Germinal center (tissue), 1 donor: Measurements from ENCODE around the gene ENOSF1.
"Not testable (repeated sequence)": the region's sequence is repeated elsewhere in the genome, so short reads cannot be mapped to it uniquely, and the experiment has no call there.

Experiments used
- DNase-seq: peaks from one replicate; pipeline ENCODE4 v3.0.0; 2012; ENCODE audit warnings: mixed read lengths, low spot score

ENOSF1 gene, protein sequence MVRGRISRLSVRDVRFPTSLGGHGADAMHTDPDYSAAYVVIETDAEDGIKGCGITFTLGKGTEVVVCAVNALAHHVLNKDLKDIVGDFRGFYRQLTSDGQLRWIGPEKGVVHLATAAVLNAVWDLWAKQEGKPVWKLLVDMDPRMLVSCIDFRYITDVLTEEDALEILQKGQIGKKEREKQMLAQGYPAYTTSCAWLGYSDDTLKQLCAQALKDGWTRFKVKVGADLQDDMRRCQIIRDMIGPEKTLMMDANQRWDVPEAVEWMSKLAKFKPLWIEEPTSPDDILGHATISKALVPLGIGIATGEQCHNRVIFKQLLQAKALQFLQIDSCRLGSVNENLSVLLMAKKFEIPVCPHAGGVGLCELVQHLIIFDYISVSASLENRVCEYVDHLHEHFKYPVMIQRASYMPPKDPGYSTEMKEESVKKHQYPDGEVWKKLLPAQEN

GRCh38 chr18:712401-713134, at the start of gene ENOSF1:
ENOSF1 (minus strand) TSS chr18:712630; CDS start chr18:712587, 43 bp downstream.
- peak; percentile 90 for DNase-seq

GRCh38 chr18:759864-760263, 47.4 kb upstream of the ENOSF1 start:
- not testable (repeated sequence) for DNase-seq

GRCh38 chr18:755506-755905, 43.1 kb upstream of the ENOSF1 start:
- no peak for DNase-seq

- no peak for DNase-seq
These were observed 42.2 kb upstream of the ENOSF1 start for GRCh38 chr18:754656-755055.

- DNase-seq = no peak
These were observed 38.0 kb upstream of the ENOSF1 start for GRCh38 chr18:750456-750855.

GRCh38 chr18:744832-745597, 32.6 kb upstream of the ENOSF1 start:
- no peak for DNase-seq

DNA sequence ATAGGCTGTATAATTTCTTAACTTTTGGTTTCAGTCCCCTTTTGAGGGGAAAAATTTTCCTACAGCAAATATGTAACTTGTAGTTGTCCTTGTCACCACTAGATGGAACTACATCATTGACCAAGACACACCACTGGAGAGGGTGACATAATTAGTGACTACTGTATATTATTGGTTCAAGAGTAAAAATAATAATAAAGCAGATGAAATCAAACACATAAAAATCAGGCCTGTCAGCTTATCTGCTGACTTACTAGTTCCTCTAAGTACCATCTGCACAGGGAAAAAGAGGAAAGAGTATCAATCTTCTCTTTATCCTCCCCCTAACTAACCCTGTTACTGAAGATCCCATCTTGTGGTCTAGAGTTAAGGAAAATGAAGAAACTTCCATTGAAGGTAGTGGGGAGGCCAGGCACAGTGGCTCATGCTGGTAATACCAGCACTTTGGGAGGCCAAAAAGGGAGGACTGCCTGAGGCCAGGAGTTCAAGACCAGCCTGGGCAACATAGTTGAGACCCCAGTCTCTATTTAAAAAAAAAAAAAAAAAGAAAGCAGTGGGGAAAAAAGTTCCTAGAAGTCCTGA, 29.6 kb upstream of the ENOSF1 start:
- DNase-seq = peak; percentile 54

GRCh38 chr18:732371-732770, 19.9 kb upstream of the ENOSF1 start:
- no peak for DNase-seq

- no peak for DNase-seq
These were observed 18.8 kb upstream of the ENOSF1 start for GRCh38 chr18:731185-731584.

DNA sequence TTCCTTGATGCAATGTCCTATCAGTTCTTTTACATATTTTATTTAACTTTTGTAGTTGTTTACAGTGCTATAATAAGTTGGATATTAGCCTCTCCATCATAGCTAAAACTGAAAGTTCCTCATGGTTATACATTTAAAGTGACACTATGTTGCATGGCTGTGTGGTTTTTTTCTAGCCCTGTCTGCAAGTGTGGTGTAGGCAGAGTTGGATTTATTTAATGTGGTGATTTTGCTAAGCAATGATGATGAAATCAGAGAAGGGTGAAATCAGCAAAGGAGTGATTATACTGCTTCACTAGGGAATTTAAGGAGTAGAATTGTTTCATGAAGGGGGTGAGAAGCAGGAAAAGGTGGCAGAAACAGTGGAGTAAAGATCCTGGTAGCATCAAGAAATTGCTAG, 18.3 kb upstream of the ENOSF1 start:
- no peak for DNase-seq

DNA sequence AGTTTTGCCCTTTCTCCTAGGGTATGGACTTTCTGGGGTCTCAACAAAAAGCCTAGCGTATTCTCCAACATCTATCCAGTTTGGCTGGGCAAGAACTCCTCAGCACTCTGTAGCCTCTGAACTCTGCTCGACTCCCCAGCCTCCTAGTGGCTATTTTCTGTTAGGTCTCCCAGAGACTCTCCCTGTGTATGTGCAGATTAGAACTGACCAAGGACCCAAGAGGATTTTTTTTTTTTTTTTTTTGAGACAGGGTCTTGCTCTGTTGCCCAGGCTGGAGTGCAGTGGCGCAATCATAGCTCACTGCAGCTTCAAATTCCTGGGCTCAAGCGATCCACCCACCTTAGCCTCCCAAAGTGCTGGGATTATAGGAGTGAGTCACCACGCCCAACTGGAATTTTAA, 17.7 kb upstream of the ENOSF1 start:
- DNase-seq = not testable (repeated sequence)

GRCh38 chr18:725646-726045, 13.2 kb upstream of the ENOSF1 start:
- DNase-seq = no peak

GRCh38 chr18:723541-724080, 11.2 kb upstream of the ENOSF1 start:
- no peak for DNase-seq

DNA sequence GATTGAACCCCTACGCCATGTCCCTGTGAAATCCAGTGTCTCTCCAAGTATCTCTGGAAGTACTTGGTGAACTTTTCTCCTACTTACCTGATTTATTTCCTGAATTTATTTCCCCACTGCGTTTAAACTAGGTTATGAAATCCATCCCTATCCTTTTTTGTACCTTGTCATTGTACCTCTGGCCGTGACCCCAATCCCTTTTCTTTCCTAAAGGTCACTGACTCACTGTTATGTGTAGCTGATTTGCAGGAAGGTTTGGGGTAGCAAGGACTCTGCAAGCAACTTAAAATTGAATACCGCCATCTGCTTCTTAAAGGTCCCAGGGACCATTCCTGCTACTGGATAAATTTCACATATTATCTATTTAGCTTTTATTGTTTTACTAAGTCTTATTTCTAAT, 4.6 kb upstream of the ENOSF1 start:
- no peak for DNase-seq

- no peak for DNase-seq
These were observed 3.2 kb upstream of the ENOSF1 start for GRCh38 chr18:715626-716025.

DNA sequence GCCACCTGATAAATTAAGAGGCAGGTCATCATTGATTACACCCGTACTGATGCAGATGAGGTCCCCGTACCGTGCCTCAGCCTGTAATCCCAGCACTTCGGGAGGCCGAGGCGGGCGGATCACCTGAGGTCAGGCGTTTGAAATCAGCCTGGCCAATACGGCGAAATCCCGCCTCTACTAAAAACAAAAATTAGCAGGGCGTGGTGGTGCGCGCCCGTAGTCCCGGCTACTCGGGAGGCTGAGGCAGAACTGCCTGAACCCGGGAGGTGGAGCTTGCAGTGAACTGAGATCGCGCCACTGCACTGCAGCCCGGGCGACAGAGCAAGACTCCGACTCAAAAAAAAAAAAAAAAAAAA, 683 bp upstream of the ENOSF1 start:
- DNase-seq = no peak

DNA sequence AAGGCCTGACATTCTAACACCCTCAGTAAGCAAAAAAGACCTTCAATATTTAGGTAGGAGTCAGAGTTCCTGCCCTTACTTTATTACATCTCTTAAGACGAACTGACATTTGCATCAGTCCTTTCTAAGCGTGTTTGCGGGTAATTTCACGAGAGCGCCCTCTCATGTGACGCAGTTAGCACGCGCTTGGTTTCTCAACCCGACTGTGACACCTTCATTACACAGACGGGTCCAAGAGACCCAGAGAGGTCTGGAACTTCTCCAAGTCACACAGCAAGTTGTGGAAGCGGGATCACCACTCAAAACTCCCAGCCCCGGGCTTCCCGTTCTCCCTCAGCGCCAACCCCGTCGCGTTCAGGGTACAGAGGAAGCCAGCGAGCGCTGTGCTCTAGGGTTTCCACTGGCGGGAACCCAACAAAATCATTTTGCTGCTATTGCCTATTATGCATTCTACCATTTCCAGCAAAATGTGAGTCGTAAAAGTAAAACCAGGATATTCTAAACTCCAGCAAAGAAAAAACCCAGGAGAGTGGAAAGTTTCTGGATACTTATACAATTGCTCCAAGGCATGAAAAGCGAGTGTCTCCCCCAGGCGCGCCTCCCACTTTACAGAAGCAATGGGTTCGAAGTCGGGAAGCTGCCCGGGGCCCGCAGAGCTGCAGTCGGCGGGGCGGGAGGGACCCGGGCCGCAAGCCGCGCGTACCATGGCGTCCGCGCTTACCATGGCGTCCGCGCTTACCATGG, 601 bp downstream of the ENOSF1 start:
- peak; percentile 63 for DNase-seq

GRCh38 chr18:711310-711656, 1.1 kb downstream of the ENOSF1 start:
- DNase-seq = no peak

DNA sequence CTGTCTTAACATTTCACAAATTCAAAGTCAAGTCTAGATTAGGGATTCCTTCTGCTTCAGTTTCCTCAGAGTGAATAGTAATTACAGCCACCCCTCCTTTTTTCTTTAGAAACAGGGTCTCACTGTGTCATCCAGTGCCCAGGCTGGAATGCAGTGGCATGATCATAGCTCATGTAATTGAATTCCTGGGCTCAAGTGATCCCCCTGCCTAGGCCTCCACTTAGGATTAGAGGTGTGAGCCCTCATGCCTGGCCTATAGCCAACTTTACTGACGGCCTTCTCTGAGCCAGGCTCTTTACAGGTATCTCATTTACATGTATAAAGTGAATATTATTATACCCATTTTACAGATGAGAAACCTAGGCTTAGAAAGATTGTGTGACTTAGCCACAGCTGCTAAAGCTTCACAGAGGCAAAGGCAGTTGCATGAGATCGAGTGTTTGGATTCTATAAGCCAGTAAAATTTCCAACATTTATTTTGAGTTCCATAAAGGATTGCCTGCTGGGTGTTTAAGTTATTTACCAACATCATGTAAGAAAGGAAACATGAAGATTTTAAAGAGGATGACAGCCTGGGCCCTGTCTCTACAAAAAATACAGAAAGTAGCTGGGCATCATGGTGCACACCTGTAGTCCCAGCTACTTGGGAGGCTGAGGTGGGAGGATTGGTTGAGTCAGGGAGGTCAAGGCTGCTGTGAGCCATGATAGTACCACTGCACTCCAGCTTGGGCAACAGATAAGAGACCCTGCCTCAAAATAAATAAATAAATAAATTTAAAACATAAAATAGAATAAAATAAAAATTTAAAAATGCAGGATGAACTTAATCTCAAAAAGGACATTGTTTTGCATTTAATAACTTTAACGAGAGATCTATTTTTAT, 1.8 kb downstream of the ENOSF1 start:
- DNase-seq = no peak

- DNase-seq = no peak
These were observed 2.7 kb downstream of the ENOSF1 start for GRCh38 chr18:709771-710170.
